ENCODE measurements around the gene OLFML2B. TPM values are rescaled to one million over a fixed set of nuclear protein-coding genes. Genes with fewer than 3 reads are reported as not detected.
"Not testable (repeated sequence)": the region's sequence is repeated elsewhere in the genome, so short reads cannot be mapped to it uniquely, and the experiment has no call there.

OLFML2B gene
- total RNA-seq, 1 experiment from 2014 or later, result 0.43 TPM

- peak; percentile 75 to 79 for DNase-seq
- intact Hi-C loops (cut with micrococcal nuclease; ENCODE audit: unreplicated experiment), result loop anchor here (1.0 to 5.0 kb wide), 5 partner anchors 91 to 336 kb away; no protein-coding TSS in a partner anchor
- peak; percentile 91 to 95 for TF ChIP-seq CTCF (IDR thresholded peaks at IDR 0.05; ENCODE audit: insufficient read depth in 1 of 2, low read depth in 1 of 2, low read length in 1 of 2, severe bottlenecking in 1 of 2, unreplicated experiment in 1 of 2)
- Histone ChIP-seq H3K27me3 (replicated peaks; ENCODE audit: control insufficient read depth, insufficient read depth, low read length) (no peaks in the 10 kb centered on the region), H3K4me1 (no peaks in the 10 kb centered on the region), H3K4me3 (ENCODE audit: low read depth, low read length) (no peak overlapping the region), H3K36me3 (ENCODE audit: control insufficient read depth, insufficient read depth, low read length) (no peaks in the 10 kb centered on the region), H3K9me3 (no peaks in the 10 kb centered on the region)
- Mint-ChIP-seq H3K36me3 (ENCODE audit: insufficient read depth, unreplicated experiment) (no peaks in the 10 kb centered on the region), H3K4me3 (ENCODE audit: unreplicated experiment) (no peak overlapping the region), H3K9me3 (ENCODE audit: unreplicated experiment) (no peaks in the 10 kb centered on the region), H3K4me1 (ENCODE audit: low read depth, unreplicated experiment) (peaks cover 7% of the 10 kb centered on the region), H3K27me3 (ENCODE audit: insufficient read depth, unreplicated experiment) (peaks cover 3% of the 10 kb centered on the region), H3K27ac (ENCODE audit: unreplicated experiment) (no peak overlapping the region)
- CTCF ChIA-PET, result interaction anchor here (0.5 to 1.5 kb wide), 15 partner anchors 19 to 834 kb away, joined by 3 to 18 read pairs (median 4); no protein-coding TSS in a partner anchor
- POLR2A ChIA-PET, result interaction anchor here (0.7 kb wide), 1 partner anchor 11 kb away, joined by 8 read pairs; no protein-coding TSS in a partner anchor
- no TSS peak for BruUV-seq (replicated peaks)
Observed at GRCh38 chr1:162056043-162056442, 32.4 kb upstream of the OLFML2B start.

- Histone ChIP-seq H3K4me1 (no peaks in the 10 kb centered on the region), H3K36me3 (ENCODE audit: control insufficient read depth, insufficient read depth, low read length) (no peaks in the 10 kb centered on the region), H3K4me3 (ENCODE audit: low read depth, low read length) (no peak overlapping the region), H3K27me3 (replicated peaks; ENCODE audit: control insufficient read depth, insufficient read depth, low read length) (no peaks in the 10 kb centered on the region), H3K9me3 (no peaks in the 10 kb centered on the region)
- BruUV-seq (replicated peaks), result no TSS peak
- Mint-ChIP-seq H3K4me3 (ENCODE audit: unreplicated experiment) (no peak overlapping the region), H3K27ac (ENCODE audit: unreplicated experiment) (no peak overlapping the region), H3K9me3 (ENCODE audit: unreplicated experiment) (no peaks in the 10 kb centered on the region), H3K36me3 (ENCODE audit: insufficient read depth, unreplicated experiment) (no peaks in the 10 kb centered on the region), H3K4me1 (ENCODE audit: low read depth, unreplicated experiment) (peaks cover 7% of the 10 kb centered on the region), H3K27me3 (ENCODE audit: insufficient read depth, unreplicated experiment) (no peaks in the 10 kb centered on the region)
- TF ChIP-seq CTCF (IDR thresholded peaks at IDR 0.05; ENCODE audit: insufficient read depth in 1 of 2, low read depth in 1 of 2, low read length in 1 of 2, severe bottlenecking in 1 of 2, unreplicated experiment in 1 of 2), result no peak
- intact Hi-C loops (cut with micrococcal nuclease; ENCODE audit: unreplicated experiment), result loop anchor here (5.0 kb wide), 1 partner anchor 92 kb away; no protein-coding TSS in a partner anchor
- ChIA-PET CTCF (no interaction called here), POLR2A (no interaction called here)
- DNase-seq, result no peak
Observed at GRCh38 chr1:162055062-162055461, 31.4 kb upstream of the OLFML2B start.

- H3K27me3 ChIP-seq (replicated peaks; ENCODE audit: control insufficient read depth, insufficient read depth, low read length); H3K36me3 ChIP-seq (ENCODE audit: control insufficient read depth, insufficient read depth, low read length); H3K27ac Mint-ChIP-seq (ENCODE audit: unreplicated experiment); intact Hi-C loops (cut with micrococcal nuclease; ENCODE audit: unreplicated experiment); H3K9me3 Mint-ChIP-seq (ENCODE audit: unreplicated experiment); H3K27me3 Mint-ChIP-seq (ENCODE audit: insufficient read depth, unreplicated experiment); DNase-seq; H3K36me3 Mint-ChIP-seq (ENCODE audit: insufficient read depth, unreplicated experiment); POLR2A ChIA-PET; CTCF ChIA-PET; H3K9me3 ChIP-seq; BruUV-seq (replicated peaks); H3K4me3 Mint-ChIP-seq (ENCODE audit: unreplicated experiment); H3K4me1 ChIP-seq; H3K4me1 Mint-ChIP-seq (ENCODE audit: low read depth, unreplicated experiment); H3K4me3 ChIP-seq (ENCODE audit: low read depth, low read length): not testable (repeated sequence)
Observed at GRCh38 chr1:162053949-162054348, 30.3 kb upstream of the OLFML2B start.

GRCh38 chr1:162046921-162047320 lies 23.3 kb upstream of the OLFML2B start:
- Histone ChIP-seq H3K27me3 (replicated peaks; ENCODE audit: control insufficient read depth, insufficient read depth, low read length) (no peaks in the 10 kb centered on the region), H3K36me3 (ENCODE audit: control insufficient read depth, insufficient read depth, low read length) (no peaks in the 10 kb centered on the region), H3K9me3 (no peaks in the 10 kb centered on the region), H3K4me1 (no peaks in the 10 kb centered on the region), H3K4me3 (ENCODE audit: low read depth, low read length) (no peak overlapping the region)
- H3K27ac Mint-ChIP-seq (ENCODE audit: unreplicated experiment), result no peak overlapping the region
- TF ChIP-seq CTCF (IDR thresholded peaks at IDR 0.05; ENCODE audit: insufficient read depth in 1 of 2, low read depth in 1 of 2, low read length in 1 of 2, severe bottlenecking in 1 of 2, unreplicated experiment in 1 of 2), result no peak
- intact Hi-C loops (cut with micrococcal nuclease; ENCODE audit: unreplicated experiment), result no loop called here
- no peaks in the 10 kb centered on the region for H3K4me1 Mint-ChIP-seq (ENCODE audit: low read depth, unreplicated experiment)
- H3K9me3 Mint-ChIP-seq (ENCODE audit: unreplicated experiment), result no peaks in the 10 kb centered on the region
- H3K27me3 Mint-ChIP-seq (ENCODE audit: insufficient read depth, unreplicated experiment), result peaks cover 2% of the 10 kb centered on the region
- BruUV-seq (replicated peaks), result no TSS peak
- no peaks in the 10 kb centered on the region for H3K36me3 Mint-ChIP-seq (ENCODE audit: insufficient read depth, unreplicated experiment)
- ChIA-PET CTCF (no interaction called here), POLR2A (no interaction called here)
- no peak overlapping the region for H3K4me3 Mint-ChIP-seq (ENCODE audit: unreplicated experiment)
- no peak for DNase-seq

Measured in Caco-2 (cell line).